GM12878 (cell line): ENCODE results near the gene CDK11B.
"Not testable (repeated sequence)": the region's sequence is repeated elsewhere in the genome, so short reads cannot be mapped to it uniquely, and the experiment has no call there.

Experiments
- POLR2A ChIP-seq: IDR thresholded peaks from 2 replicates; pipeline ENCODE4 v1.6.1; 2011; ENCODE audit warnings: low read depth, mild to moderate bottlenecking, low read length
- RAD21 ChIP-seq: IDR thresholded peaks from 2 replicates; pipeline ENCODE4 v1.6.1; 2011; ENCODE audit warnings: mild to moderate bottlenecking, low read depth, low read length, moderate library complexity; ENCODE audit not compliant: insufficient read depth
- SRF ChIP-seq, 2 experiments: IDR thresholded peaks; 2 replicates each; pipeline ENCODE4 v1.6.1; 2011; ENCODE audit warnings: low read depth in 2 of 2, low read length in 2 of 2, mild to moderate bottlenecking in 1 of 2, moderate library complexity in 1 of 2
- STAT1 ChIP-seq: fragments of 450-650 bp; conservative IDR thresholded peaks from 2 replicates; pipeline ENCODE4 v1.6.1; 2014; ENCODE audit warnings: antibody characterized with exemption, mild to moderate bottlenecking
- TF ChIP-seq, protein P1 (sequence below): fragments of 450-650 bp; IDR thresholded peaks from 2 replicates; pipeline ENCODE4 v1.6.1; 2018; ENCODE audit warnings: borderline replicate concordance, mild to moderate bottlenecking; ENCODE audit not compliant: partially characterized antibody
- TF ChIP-seq, protein P2 (sequence below): IDR thresholded peaks from 2 replicates; pipeline ENCODE4 v1.6.1; 2012; ENCODE audit warnings: low read length, inconsistent platforms
- TF ChIP-seq, protein P3 (sequence below): IDR thresholded peaks from 2 replicates; pipeline ENCODE4 v1.6.1; 2012; ENCODE audit warnings: low read depth, low read length, improper control_type of control experiment

DNA sequence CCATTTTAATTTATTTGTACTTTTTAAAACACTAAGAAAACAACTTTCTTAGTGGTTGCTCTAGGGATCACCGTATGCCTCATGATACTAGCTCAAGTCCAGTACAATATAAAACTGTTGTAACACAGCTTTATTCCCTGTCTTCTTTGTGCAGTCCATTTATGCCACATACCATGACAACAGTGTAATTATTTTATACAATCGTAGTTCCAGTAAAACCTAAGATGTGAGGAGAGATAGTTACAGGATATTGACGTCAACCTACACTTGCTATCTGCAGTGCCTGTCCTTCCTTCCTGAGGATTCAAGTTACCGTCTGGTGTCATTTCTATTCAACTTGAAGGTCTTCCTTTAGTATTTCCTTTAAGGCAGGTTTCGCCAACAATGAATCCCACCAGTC, 12.5 kb downstream of the CDK11B start:
- not testable (repeated sequence) for TF ChIP-seq RAD21; SRF (IDR thresholded peaks at IDR 0.05; ENCODE audit: low read depth in 2 of 2, low read length in 2 of 2); STAT1; POLR2A
- TF ChIP-seq, protein P1, sequence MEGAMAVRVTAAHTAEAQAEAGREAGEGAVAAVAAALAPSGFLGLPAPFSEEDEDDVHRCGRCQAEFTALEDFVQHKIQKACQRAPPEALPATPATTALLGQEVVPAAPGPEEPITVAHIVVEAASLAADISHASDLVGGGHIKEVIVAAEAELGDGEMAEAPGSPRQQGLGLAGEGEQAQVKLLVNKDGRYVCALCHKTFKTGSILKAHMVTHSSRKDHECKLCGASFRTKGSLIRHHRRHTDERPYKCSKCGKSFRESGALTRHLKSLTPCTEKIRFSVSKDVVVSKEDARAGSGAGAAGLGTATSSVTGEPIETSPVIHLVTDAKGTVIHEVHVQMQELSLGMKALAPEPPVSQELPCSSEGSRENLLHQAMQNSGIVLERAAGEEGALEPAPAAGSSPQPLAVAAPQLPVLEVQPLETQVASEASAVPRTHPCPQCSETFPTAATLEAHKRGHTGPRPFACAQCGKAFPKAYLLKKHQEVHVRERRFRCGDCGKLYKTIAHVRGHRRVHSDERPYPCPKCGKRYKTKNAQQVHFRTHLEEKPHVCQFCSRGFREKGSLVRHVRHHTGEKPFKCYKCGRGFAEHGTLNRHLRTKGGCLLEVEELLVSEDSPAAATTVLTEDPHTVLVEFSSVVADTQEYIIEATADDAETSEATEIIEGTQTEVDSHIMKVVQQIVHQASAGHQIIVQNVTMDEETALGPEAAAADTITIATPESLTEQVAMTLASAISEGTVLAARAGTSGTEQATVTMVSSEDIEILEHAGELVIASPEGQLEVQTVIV, result not testable (repeated sequence)
- TF ChIP-seq, protein P2, sequence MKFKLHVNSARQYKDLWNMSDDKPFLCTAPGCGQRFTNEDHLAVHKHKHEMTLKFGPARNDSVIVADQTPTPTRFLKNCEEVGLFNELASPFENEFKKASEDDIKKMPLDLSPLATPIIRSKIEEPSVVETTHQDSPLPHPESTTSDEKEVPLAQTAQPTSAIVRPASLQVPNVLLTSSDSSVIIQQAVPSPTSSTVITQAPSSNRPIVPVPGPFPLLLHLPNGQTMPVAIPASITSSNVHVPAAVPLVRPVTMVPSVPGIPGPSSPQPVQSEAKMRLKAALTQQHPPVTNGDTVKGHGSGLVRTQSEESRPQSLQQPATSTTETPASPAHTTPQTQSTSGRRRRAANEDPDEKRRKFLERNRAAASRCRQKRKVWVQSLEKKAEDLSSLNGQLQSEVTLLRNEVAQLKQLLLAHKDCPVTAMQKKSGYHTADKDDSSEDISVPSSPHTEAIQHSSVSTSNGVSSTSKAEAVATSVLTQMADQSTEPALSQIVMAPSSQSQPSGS, result not testable (repeated sequence)
- TF ChIP-seq, protein P3, sequence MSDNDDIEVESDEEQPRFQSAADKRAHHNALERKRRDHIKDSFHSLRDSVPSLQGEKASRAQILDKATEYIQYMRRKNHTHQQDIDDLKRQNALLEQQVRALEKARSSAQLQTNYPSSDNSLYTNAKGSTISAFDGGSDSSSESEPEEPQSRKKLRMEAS, result not testable (repeated sequence)
